Measurements from ENCODE around the gene KCNJ15. TPM values are rescaled to one million over a fixed set of nuclear protein-coding genes. Genes with fewer than 3 reads are reported as not detected.

The KCNJ15 gene
- polyA plus RNA-seq, 1 donor, result 0.25 TPM

- peaks cover 12% of the 10 kb centered on the region for H3K27me3 ChIP-seq (ENCODE audit: control insufficient read depth, insufficient read depth, low read length)
- H3K4me3 ChIP-seq (ENCODE audit: low read length), result no peak overlapping the region
- no peaks in the 10 kb centered on the region for H3K9me3 ChIP-seq (ENCODE audit: control insufficient read depth, low read depth, low read length)
- DNase-seq, result no peak
- H3K27ac ChIP-seq (ENCODE audit: low read length), result no peak overlapping the region
- WGBS (ENCODE audit: insufficient coverage, low lambda C conversion rate), result no CpG with 5 or more reads among the region's 10 CpGs
- no peaks in the 10 kb centered on the region for H3K4me1 ChIP-seq (ENCODE audit: control insufficient read depth, insufficient read depth, low read length)
- H3K36me3 ChIP-seq (ENCODE audit: control insufficient read depth, insufficient read depth, low read length), result no peaks in the 10 kb centered on the region
Measured at GRCh38 chr21:38354231-38354630, 97.4 kb downstream of the KCNJ15 start.

- Histone ChIP-seq H3K9me3 (ENCODE audit: control insufficient read depth, low read depth, low read length) (no peaks in the 10 kb centered on the region), H3K4me1 (ENCODE audit: control insufficient read depth, insufficient read depth, low read length) (no peaks in the 10 kb centered on the region), H3K27me3 (ENCODE audit: control insufficient read depth, insufficient read depth, low read length) (peaks cover 12% of the 10 kb centered on the region), H3K36me3 (ENCODE audit: control insufficient read depth, insufficient read depth, low read length) (no peaks in the 10 kb centered on the region), H3K4me3 (ENCODE audit: low read length) (no peak overlapping the region), H3K27ac (ENCODE audit: low read length) (no peak overlapping the region)
- no CpG with 5 or more reads among the region's 2 CpGs for WGBS (ENCODE audit: insufficient coverage, low lambda C conversion rate)
- DNase-seq, result no peak
Measured at GRCh38 chr21:38354746-38355145, 98.0 kb downstream of the KCNJ15 start.

GRCh38 chr21:38355353-38355752, 98.6 kb downstream of the KCNJ15 start:
- no peaks in the 10 kb centered on the region for H3K4me1 ChIP-seq (ENCODE audit: control insufficient read depth, insufficient read depth, low read length)
- WGBS (ENCODE audit: insufficient coverage, low lambda C conversion rate), result no CpG with 5 or more reads among the region's 4 CpGs
- peaks cover 12% of the 10 kb centered on the region for H3K27me3 ChIP-seq (ENCODE audit: control insufficient read depth, insufficient read depth, low read length)
- no peak overlapping the region for H3K4me3 ChIP-seq (ENCODE audit: low read length)
- no peak overlapping the region for H3K27ac ChIP-seq (ENCODE audit: low read length)
- H3K36me3 ChIP-seq (ENCODE audit: control insufficient read depth, insufficient read depth, low read length), result no peaks in the 10 kb centered on the region
- no peaks in the 10 kb centered on the region for H3K9me3 ChIP-seq (ENCODE audit: control insufficient read depth, low read depth, low read length)
- no peak for DNase-seq

GRCh38 chr21:38355992-38356781, 99.4 kb downstream of the KCNJ15 start:
- H3K27ac ChIP-seq (ENCODE audit: low read length), result no peak overlapping the region
- DNase-seq, result peak; percentile 50 to 58
- no peak overlapping the region for H3K4me3 ChIP-seq (ENCODE audit: low read length)
- H3K4me1 ChIP-seq (ENCODE audit: control insufficient read depth, insufficient read depth, low read length), result no peaks in the 10 kb centered on the region
- WGBS (ENCODE audit: insufficient coverage, low lambda C conversion rate), result no CpG with 5 or more reads among the region's 20 CpGs
- H3K36me3 ChIP-seq (ENCODE audit: control insufficient read depth, insufficient read depth, low read length), result no peaks in the 10 kb centered on the region
- no peaks in the 10 kb centered on the region for H3K9me3 ChIP-seq (ENCODE audit: control insufficient read depth, low read depth, low read length)
- H3K27me3 ChIP-seq (ENCODE audit: control insufficient read depth, insufficient read depth, low read length), result peaks cover 8% of the 10 kb centered on the region

Other genes starting within 250 kb of the KCNJ15 start
- 6.2 TPM for gene ERG, start 241.5 kb downstream of the KCNJ15 start, polyA plus RNA-seq

All from large intestine (tissue), 3 donors.